SH-SY5Y (cell line): Measurements from ENCODE around the gene NKAIN1.

Experiments
- GATA2 ChIP-seq: IDR thresholded peaks from 2 replicates; pipeline ENCODE4 v1.6.1; 2011; ENCODE audit warnings: mild to moderate bottlenecking, low read depth, low read length
- GATA3 ChIP-seq: IDR thresholded peaks from 2 replicates; pipeline ENCODE4 v1.6.1; 2011; ENCODE audit warnings: low read depth, mild to moderate bottlenecking, low read length, moderate library complexity

Gene NKAIN1

GRCh38 chr1:31241321-31241720 lies 1.6 kb upstream of the NKAIN1 start:
- TF ChIP-seq GATA3 = no peak
- no peak for TF ChIP-seq GATA2

- TF ChIP-seq GATA3 (no peak), GATA2 (no peak)
These were observed 587 bp downstream of the NKAIN1 start for GRCh38 chr1:31238986-31239613.

- no peak for TF ChIP-seq GATA2
- no peak for TF ChIP-seq GATA3
These were observed 1.1 kb downstream of the NKAIN1 start for GRCh38 chr1:31238612-31238985.

- TF ChIP-seq GATA3 (no peak), GATA2 (no peak)
These were observed 4.8 kb downstream of the NKAIN1 start for GRCh38 chr1:31234870-31235269.

- no peak for TF ChIP-seq GATA2
- no peak for TF ChIP-seq GATA3
These were observed 5.5 kb downstream of the NKAIN1 start for GRCh38 chr1:31234123-31234708.

GRCh38 chr1:31232689-31233088 lies 7.0 kb downstream of the NKAIN1 start:
- no peak for TF ChIP-seq GATA3
- no peak for TF ChIP-seq GATA2

GRCh38 chr1:31231802-31232201 lies 7.9 kb downstream of the NKAIN1 start:
- TF ChIP-seq GATA2 = no peak
- no peak for TF ChIP-seq GATA3

GRCh38 chr1:31230378-31230777 lies 9.3 kb downstream of the NKAIN1 start:
- TF ChIP-seq GATA3 (no peak), GATA2 (no peak)

GRCh38 chr1:31228986-31229385 lies 10.7 kb downstream of the NKAIN1 start:
- TF ChIP-seq GATA2 (no peak), GATA3 (no peak)

- TF ChIP-seq GATA3 = no peak
- peak; percentile 51; the same call in 1 of the 2 replicates for TF ChIP-seq GATA2
These were observed 11.7 kb downstream of the NKAIN1 start for GRCh38 chr1:31227891-31228568.

- TF ChIP-seq GATA3 (no peak), GATA2 (no peak)
These were observed 15.6 kb downstream of the NKAIN1 start for GRCh38 chr1:31224068-31224467.

- TF ChIP-seq GATA2 (no peak), GATA3 (no peak)
These were observed 17.5 kb downstream of the NKAIN1 start for GRCh38 chr1:31222176-31222575.

- TF ChIP-seq GATA2 = no peak
- no peak for TF ChIP-seq GATA3
These were observed 18.6 kb downstream of the NKAIN1 start for GRCh38 chr1:31221072-31221471.

- no peak for TF ChIP-seq GATA2
- TF ChIP-seq GATA3 = no peak
These were observed 20.2 kb downstream of the NKAIN1 start for GRCh38 chr1:31219489-31219888.

- TF ChIP-seq GATA2 = no peak
- TF ChIP-seq GATA3 = no peak
These were observed 21.0 kb downstream of the NKAIN1 start for GRCh38 chr1:31218705-31219104.
